ENCODE data around the gene SH3RF3. TPM values are rescaled to one million over a fixed set of nuclear protein-coding genes. Genes with fewer than 3 reads are reported as not detected.
A peak's percentile ranks its signal among the peaks of the same experiment; 100 is the strongest.

The SH3RF3 gene
- total and polyA plus RNA-seq, 10 of the 15 experiments (the other 5 are each of a cell fraction or from before 2014, with no cell fraction given), result 0.08 to 8.8 (median 2.3) TPM

DNA sequence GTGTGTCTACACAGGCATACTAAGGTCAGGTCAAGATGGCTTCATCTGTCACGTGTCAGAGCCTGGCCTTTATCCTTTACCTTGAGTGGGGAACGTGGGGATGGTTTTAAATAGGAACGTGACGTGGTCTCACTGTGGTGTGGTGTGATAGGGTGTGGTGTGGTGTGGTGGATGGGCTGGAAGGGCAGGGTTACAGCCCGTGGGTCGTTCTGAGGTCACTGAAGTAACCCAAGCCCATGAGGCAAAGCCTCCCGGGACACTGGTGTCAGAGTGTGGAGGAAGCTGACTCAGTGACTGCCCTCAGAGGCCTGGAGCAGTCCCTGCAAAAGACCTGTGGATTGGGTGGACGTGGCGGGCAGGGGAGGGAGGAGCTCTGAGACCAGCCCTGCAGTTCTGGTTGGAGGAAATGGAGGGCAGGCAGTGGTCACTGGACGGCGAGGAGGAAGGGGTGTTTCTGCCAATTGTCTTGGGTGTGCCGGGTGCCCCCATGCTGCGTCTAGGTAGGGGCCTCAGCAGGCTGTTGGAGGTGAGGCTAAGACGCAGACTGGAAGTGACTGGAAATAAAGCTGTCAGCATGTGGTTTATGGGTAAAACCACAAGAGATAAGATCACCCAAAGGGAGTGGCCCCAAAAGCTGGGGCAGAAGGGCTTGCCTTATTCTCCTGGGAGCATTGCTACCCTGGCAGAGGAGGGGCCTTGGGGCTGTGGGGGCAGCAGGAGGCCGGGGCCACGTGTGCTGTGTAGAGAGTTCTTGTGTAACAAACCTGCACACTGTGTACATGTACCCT is 84.8 kb downstream of the SH3RF3 start (continued):
- TF ChIP-seq, protein P1, sequence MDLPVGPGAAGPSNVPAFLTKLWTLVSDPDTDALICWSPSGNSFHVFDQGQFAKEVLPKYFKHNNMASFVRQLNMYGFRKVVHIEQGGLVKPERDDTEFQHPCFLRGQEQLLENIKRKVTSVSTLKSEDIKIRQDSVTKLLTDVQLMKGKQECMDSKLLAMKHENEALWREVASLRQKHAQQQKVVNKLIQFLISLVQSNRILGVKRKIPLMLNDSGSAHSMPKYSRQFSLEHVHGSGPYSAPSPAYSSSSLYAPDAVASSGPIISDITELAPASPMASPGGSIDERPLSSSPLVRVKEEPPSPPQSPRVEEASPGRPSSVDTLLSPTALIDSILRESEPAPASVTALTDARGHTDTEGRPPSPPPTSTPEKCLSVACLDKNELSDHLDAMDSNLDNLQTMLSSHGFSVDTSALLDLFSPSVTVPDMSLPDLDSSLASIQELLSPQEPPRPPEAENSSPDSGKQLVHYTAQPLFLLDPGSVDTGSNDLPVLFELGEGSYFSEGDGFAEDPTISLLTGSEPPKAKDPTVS (IDR thresholded peaks at IDR 0.05; ENCODE audit: low read depth, low read length), result no peak
- TF ChIP-seq KLF5 (IDR thresholded peaks at IDR 0.05; ENCODE audit: partially characterized antibody), result peak; percentile 74
- no peak for TF ChIP-seq FOS (IDR thresholded peaks at IDR 0.05; ENCODE audit: borderline replicate concordance, extremely low read depth, insufficient read length)
- no peak for TF ChIP-seq KDM1A (IDR thresholded peaks at IDR 0.05; ENCODE audit: borderline replicate concordance)
- peak; percentile 90 for TF ChIP-seq GATAD2B (conservative IDR thresholded peaks at IDR 0.05; ENCODE audit: low read depth)
- TF ChIP-seq, protein P2, sequence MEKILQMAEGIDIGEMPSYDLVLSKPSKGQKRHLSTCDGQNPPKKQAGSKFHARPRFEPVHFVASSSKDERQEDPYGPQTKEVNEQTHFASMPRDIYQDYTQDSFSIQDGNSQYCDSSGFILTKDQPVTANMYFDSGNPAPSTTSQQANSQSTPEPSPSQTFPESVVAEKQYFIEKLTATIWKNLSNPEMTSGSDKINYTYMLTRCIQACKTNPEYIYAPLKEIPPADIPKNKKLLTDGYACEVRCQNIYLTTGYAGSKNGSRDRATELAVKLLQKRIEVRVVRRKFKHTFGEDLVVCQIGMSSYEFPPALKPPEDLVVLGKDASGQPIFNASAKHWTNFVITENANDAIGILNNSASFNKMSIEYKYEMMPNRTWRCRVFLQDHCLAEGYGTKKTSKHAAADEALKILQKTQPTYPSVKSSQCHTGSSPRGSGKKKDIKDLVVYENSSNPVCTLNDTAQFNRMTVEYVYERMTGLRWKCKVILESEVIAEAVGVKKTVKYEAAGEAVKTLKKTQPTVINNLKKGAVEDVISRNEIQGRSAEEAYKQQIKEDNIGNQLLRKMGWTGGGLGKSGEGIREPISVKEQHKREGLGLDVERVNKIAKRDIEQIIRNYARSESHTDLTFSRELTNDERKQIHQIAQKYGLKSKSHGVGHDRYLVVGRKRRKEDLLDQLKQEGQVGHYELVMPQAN (conservative IDR thresholded peaks at IDR 0.05), result no peak
- TF ChIP-seq PBX3 (IDR thresholded peaks at IDR 0.05; ENCODE audit: insufficient replicate concordance, low read depth, low read length), result peak; percentile 44
- peak; percentile 52; the same call in 1 of the 2 replicates for TF ChIP-seq NFYB (IDR thresholded peaks at IDR 0.05; ENCODE audit: insufficient read depth, low read depth, low read length)
- TF ChIP-seq RUNX3 (IDR thresholded peaks at IDR 0.05; ENCODE audit: low read length), result peak; percentile 98
- TF ChIP-seq, protein P3, sequence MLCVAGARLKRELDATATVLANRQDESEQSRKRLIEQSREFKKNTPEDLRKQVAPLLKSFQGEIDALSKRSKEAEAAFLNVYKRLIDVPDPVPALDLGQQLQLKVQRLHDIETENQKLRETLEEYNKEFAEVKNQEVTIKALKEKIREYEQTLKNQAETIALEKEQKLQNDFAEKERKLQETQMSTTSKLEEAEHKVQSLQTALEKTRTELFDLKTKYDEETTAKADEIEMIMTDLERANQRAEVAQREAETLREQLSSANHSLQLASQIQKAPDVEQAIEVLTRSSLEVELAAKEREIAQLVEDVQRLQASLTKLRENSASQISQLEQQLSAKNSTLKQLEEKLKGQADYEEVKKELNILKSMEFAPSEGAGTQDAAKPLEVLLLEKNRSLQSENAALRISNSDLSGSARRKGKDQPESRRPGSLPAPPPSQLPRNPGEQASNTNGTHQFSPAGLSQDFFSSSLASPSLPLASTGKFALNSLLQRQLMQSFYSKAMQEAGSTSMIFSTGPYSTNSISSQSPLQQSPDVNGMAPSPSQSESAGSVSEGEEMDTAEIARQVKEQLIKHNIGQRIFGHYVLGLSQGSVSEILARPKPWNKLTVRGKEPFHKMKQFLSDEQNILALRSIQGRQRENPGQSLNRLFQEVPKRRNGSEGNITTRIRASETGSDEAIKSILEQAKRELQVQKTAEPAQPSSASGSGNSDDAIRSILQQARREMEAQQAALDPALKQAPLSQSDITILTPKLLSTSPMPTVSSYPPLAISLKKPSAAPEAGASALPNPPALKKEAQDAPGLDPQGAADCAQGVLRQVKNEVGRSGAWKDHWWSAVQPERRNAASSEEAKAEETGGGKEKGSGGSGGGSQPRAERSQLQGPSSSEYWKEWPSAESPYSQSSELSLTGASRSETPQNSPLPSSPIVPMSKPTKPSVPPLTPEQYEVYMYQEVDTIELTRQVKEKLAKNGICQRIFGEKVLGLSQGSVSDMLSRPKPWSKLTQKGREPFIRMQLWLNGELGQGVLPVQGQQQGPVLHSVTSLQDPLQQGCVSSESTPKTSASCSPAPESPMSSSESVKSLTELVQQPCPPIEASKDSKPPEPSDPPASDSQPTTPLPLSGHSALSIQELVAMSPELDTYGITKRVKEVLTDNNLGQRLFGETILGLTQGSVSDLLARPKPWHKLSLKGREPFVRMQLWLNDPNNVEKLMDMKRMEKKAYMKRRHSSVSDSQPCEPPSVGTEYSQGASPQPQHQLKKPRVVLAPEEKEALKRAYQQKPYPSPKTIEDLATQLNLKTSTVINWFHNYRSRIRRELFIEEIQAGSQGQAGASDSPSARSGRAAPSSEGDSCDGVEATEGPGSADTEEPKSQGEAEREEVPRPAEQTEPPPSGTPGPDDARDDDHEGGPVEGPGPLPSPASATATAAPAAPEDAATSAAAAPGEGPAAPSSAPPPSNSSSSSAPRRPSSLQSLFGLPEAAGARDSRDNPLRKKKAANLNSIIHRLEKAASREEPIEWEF (IDR thresholded peaks at IDR 0.05; ENCODE audit: insufficient replicate concordance, low read depth, low read length), result peak; percentile 48
- TF ChIP-seq ZNF24 (IDR thresholded peaks at IDR 0.05), result no peak

Data from GM12878 (cell line).